Amygdala (tissue), 56 donors: ENCODE data around the gene SNRNP35.
"Not testable (repeated sequence)": the region's sequence is repeated elsewhere in the genome, so short reads cannot be mapped to it uniquely, and the experiment has no call there.

Experiments used
- DNase-seq, 56 donors: peaks; one replicate each; lab custom pipeline; 2025; lab: John Stamatoyannopoulos, UW

SNRNP35 gene

GRCh38 chr12:123487428-123487827, 29.5 kb downstream of the SNRNP35 start:
- no peak for DNase-seq

- DNase-seq, result no peak
Measured at GRCh38 chr12:123488539-123489230, 30.7 kb downstream of the SNRNP35 start.

- DNase-seq, result no peak
Measured at GRCh38 chr12:123489580-123489979, 31.6 kb downstream of the SNRNP35 start.

GRCh38 chr12:123490089-123490488, 32.1 kb downstream of the SNRNP35 start:
- DNase-seq, result no peak

GRCh38 chr12:123491056-123491455, 33.1 kb downstream of the SNRNP35 start:
- no peak for DNase-seq

- no peak for DNase-seq
Measured at GRCh38 chr12:123491481-123491880, 33.5 kb downstream of the SNRNP35 start.

- DNase-seq, result not testable (repeated sequence)
Measured at GRCh38 chr12:123492339-123493039, 34.5 kb downstream of the SNRNP35 start.

GRCh38 chr12:123494124-123494851, 36.3 kb downstream of the SNRNP35 start:
- DNase-seq, result no peak

- DNase-seq, result no peak
Measured at GRCh38 chr12:123497065-123497464, 39.1 kb downstream of the SNRNP35 start.

GRCh38 chr12:123498126-123498825, 40.3 kb downstream of the SNRNP35 start:
- DNase-seq, result no peak

GRCh38 chr12:123499332-123499731, 41.4 kb downstream of the SNRNP35 start:
- DNase-seq, result no peak

- peak in 25 of 56 donors; percentile 6 to 68 (median 21) for DNase-seq
Measured at GRCh38 chr12:123502163-123502704, 44.3 kb downstream of the SNRNP35 start.

- DNase-seq, result no peak
Measured at GRCh38 chr12:123506059-123506842, 48.3 kb downstream of the SNRNP35 start.

- DNase-seq, result no peak
Measured at GRCh38 chr12:123506843-123507236, 48.9 kb downstream of the SNRNP35 start.

- DNase-seq, result no peak
Measured at GRCh38 chr12:123512838-123513665, 55.1 kb downstream of the SNRNP35 start.

GRCh38 chr12:123513805-123514204, 55.9 kb downstream of the SNRNP35 start:
- DNase-seq, result no peak

- DNase-seq, result not testable (repeated sequence)
Measured at GRCh38 chr12:123514582-123515221, 56.8 kb downstream of the SNRNP35 start.

- DNase-seq, result no peak
Measured at GRCh38 chr12:123516216-123516780, 58.4 kb downstream of the SNRNP35 start.
